Dedifferentiated amniotic fluid mesenchymal stem cell (primary cell): ENCODE data around the gene PPP6R2.
A peak's percentile ranks its signal among the peaks of the same experiment; 100 is the strongest.

Experiments used
- DNase-seq: peaks from one replicate; pipeline ENCODE4 v3.0.0-alpha.2; 2016; ENCODE audit errors: extremely low spot score

The PPP6R2 gene

GRCh38 chr22:50342651-50343540 lies at the start of gene PPP6R2:
TSS of gene PPP6R2 (plus strand) at chr22:50343327. CDS start at chr22:50393909, 50,582 bp downstream.
- DNase-seq: peak; percentile 45

- DNase-seq: peak; percentile 65
These were observed 49.4 kb upstream of the PPP6R2 start for GRCh38 chr22:50293441-50294318.

- no peak for DNase-seq
These were observed 48.8 kb upstream of the PPP6R2 start for GRCh38 chr22:50294319-50294656.

GRCh38 chr22:50296658-50297490 lies 46.3 kb upstream of the PPP6R2 start:
- no peak for DNase-seq

GRCh38 chr22:50297510-50298265 lies 45.4 kb upstream of the PPP6R2 start:
- DNase-seq: no peak

GRCh38 chr22:50298266-50298637 lies 44.9 kb upstream of the PPP6R2 start:
- no peak for DNase-seq

GRCh38 chr22:50298937-50299784 lies 44.0 kb upstream of the PPP6R2 start:
- DNase-seq: no peak

GRCh38 chr22:50299785-50300619 lies 43.1 kb upstream of the PPP6R2 start:
- no peak for DNase-seq

- no peak for DNase-seq
These were observed 42.4 kb upstream of the PPP6R2 start for GRCh38 chr22:50300620-50301257.

GRCh38 chr22:50301581-50301991 lies 41.5 kb upstream of the PPP6R2 start:
- DNase-seq: no peak

- DNase-seq: no peak
These were observed 41.0 kb upstream of the PPP6R2 start for GRCh38 chr22:50302041-50302541.

GRCh38 chr22:50302564-50302963 lies 40.6 kb upstream of the PPP6R2 start:
- no peak for DNase-seq

- DNase-seq: no peak
These were observed 39.6 kb upstream of the PPP6R2 start for GRCh38 chr22:50303515-50303847.

GRCh38 chr22:50303848-50304527 lies 39.1 kb upstream of the PPP6R2 start:
- no peak for DNase-seq

- no peak for DNase-seq
These were observed 38.4 kb upstream of the PPP6R2 start for GRCh38 chr22:50304528-50305392.

GRCh38 chr22:50305393-50305922 lies 37.7 kb upstream of the PPP6R2 start:
- DNase-seq: no peak
